ENCODE data around the gene WIPF3.

DNA sequence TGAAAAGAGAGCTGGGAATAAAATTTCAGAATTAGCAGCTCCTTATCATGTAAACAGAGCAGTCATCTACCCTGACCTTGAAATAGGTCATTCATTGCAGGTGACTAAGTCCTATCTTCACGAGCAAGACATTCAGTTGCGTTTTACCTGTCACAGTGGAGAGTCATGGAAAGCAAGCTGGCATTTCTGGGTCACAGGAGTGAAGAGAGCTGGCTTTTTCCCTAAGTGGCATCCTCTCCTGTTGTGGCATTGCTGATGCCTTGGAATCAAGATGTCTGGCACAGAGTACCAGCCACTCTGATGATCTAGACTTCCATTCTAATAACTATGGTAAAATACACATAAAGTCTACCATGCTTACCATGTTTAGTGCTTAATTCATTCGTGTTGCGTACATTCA is 112.5 kb downstream of the WIPF3 start:
- TF ChIP-seq, protein P1, sequence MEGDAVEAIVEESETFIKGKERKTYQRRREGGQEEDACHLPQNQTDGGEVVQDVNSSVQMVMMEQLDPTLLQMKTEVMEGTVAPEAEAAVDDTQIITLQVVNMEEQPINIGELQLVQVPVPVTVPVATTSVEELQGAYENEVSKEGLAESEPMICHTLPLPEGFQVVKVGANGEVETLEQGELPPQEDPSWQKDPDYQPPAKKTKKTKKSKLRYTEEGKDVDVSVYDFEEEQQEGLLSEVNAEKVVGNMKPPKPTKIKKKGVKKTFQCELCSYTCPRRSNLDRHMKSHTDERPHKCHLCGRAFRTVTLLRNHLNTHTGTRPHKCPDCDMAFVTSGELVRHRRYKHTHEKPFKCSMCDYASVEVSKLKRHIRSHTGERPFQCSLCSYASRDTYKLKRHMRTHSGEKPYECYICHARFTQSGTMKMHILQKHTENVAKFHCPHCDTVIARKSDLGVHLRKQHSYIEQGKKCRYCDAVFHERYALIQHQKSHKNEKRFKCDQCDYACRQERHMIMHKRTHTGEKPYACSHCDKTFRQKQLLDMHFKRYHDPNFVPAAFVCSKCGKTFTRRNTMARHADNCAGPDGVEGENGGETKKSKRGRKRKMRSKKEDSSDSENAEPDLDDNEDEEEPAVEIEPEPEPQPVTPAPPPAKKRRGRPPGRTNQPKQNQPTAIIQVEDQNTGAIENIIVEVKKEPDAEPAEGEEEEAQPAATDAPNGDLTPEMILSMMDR (IDR thresholded peaks at IDR 0.05 in 2 of 3, conservative IDR thresholded peaks at IDR 0.05 in 1 of 3; ENCODE audit: control insufficient read depth in 2 of 3, extremely low read depth in 1 of 3, insufficient read depth in 1 of 3, low read depth in 3 of 3, low read length in 3 of 3) = no peak
- TF ChIP-seq EP300 (IDR thresholded peaks at IDR 0.05; ENCODE audit: borderline replicate concordance in 1 of 2, control insufficient read depth in 1 of 2, low read depth in 2 of 2, low read length in 2 of 2) (no peak), NFYA (IDR thresholded peaks at IDR 0.05; ENCODE audit: borderline replicate concordance, low read depth, low read length) (no peak), TBL1XR1 (IDR thresholded peaks at IDR 0.05; ENCODE audit: low read depth, low read length) (no peak), JUND (IDR thresholded peaks at IDR 0.05; ENCODE audit: low read depth, low read length) (no peak), POLR2AphosphoS5 (IDR thresholded peaks at IDR 0.05; ENCODE audit: low read length) (no peak), EZH2 (IDR thresholded peaks at IDR 0.05; ENCODE audit: borderline replicate concordance, control insufficient read depth, low read depth, low read length) (no peak)
- TF ChIP-seq, protein P2, sequence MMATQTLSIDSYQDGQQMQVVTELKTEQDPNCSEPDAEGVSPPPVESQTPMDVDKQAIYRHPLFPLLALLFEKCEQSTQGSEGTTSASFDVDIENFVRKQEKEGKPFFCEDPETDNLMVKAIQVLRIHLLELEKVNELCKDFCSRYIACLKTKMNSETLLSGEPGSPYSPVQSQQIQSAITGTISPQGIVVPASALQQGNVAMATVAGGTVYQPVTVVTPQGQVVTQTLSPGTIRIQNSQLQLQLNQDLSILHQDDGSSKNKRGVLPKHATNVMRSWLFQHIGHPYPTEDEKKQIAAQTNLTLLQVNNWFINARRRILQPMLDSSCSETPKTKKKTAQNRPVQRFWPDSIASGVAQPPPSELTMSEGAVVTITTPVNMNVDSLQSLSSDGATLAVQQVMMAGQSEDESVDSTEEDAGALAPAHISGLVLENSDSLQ (IDR thresholded peaks at IDR 0.05) = no peak
- TF ChIP-seq, protein P3, sequence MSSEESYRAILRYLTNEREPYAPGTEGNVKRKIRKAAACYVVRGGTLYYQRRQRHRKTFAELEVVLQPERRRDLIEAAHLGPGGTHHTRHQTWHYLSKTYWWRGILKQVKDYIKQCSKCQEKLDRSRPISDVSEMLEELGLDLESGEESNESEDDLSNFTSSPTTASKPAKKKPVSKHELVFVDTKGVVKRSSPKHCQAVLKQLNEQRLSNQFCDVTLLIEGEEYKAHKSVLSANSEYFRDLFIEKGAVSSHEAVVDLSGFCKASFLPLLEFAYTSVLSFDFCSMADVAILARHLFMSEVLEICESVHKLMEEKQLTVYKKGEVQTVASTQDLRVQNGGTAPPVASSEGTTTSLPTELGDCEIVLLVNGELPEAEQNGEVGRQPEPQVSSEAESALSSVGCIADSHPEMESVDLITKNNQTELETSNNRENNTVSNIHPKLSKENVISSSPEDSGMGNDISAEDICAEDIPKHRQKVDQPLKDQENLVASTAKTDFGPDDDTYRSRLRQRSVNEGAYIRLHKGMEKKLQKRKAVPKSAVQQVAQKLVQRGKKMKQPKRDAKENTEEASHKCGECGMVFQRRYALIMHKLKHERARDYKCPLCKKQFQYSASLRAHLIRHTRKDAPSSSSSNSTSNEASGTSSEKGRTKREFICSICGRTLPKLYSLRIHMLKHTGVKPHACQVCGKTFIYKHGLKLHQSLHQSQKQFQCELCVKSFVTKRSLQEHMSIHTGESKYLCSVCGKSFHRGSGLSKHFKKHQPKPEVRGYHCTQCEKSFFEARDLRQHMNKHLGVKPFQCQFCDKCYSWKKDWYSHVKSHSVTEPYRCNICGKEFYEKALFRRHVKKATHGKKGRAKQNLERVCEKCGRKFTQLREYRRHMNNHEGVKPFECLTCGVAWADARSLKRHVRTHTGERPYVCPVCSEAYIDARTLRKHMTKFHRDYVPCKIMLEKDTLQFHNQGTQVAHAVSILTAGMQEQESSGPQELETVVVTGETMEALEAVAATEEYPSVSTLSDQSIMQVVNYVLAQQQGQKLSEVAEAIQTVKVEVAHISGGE (CRISPR knock-in tag; IDR thresholded peaks at IDR 0.05) = no peak
- TF ChIP-seq, protein P4, sequence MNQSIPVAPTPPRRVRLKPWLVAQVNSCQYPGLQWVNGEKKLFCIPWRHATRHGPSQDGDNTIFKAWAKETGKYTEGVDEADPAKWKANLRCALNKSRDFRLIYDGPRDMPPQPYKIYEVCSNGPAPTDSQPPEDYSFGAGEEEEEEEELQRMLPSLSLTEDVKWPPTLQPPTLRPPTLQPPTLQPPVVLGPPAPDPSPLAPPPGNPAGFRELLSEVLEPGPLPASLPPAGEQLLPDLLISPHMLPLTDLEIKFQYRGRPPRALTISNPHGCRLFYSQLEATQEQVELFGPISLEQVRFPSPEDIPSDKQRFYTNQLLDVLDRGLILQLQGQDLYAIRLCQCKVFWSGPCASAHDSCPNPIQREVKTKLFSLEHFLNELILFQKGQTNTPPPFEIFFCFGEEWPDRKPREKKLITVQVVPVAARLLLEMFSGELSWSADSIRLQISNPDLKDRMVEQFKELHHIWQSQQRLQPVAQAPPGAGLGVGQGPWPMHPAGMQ (IDR thresholded peaks at IDR 0.05; ENCODE audit: borderline replicate concordance) = no peak
- TF ChIP-seq, protein P5, sequence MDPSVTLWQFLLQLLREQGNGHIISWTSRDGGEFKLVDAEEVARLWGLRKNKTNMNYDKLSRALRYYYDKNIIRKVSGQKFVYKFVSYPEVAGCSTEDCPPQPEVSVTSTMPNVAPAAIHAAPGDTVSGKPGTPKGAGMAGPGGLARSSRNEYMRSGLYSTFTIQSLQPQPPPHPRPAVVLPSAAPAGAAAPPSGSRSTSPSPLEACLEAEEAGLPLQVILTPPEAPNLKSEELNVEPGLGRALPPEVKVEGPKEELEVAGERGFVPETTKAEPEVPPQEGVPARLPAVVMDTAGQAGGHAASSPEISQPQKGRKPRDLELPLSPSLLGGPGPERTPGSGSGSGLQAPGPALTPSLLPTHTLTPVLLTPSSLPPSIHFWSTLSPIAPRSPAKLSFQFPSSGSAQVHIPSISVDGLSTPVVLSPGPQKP (IDR thresholded peaks at IDR 0.05; ENCODE audit: low read depth, low read length) = no peak

All from GM12878 (cell line).